GM12878 (cell line): ENCODE results near the gene SLC2A5. TPM values are rescaled to one million over a fixed set of nuclear protein-coding genes. Genes with fewer than 3 reads are reported as not detected.

Experiments
- BCL11A ChIP-seq: IDR thresholded peaks from 2 replicates; pipeline ENCODE4 v1.6.1; 2011; ENCODE audit warnings: low read depth, low read length
- EZH2 ChIP-seq: IDR thresholded peaks from 2 replicates; pipeline ENCODE4 v1.6.1; 2012; ENCODE audit warnings: low read depth, mild to moderate bottlenecking, control low read depth, inconsistent platforms, low read length, borderline replicate concordance; ENCODE audit not compliant: control insufficient read depth
- HDAC2 ChIP-seq: fragments of 200-600 bp; sonication (generic); IDR thresholded peaks from 2 replicates; pipeline ENCODE4 v1.6.1; 2017
- HDGF ChIP-seq: fragments of 450-650 bp; IDR thresholded peaks from 2 replicates; pipeline ENCODE4 v1.6.1; 2016; ENCODE audit warnings: antibody characterized with exemption
- MEF2B ChIP-seq: fragments of 450-650 bp; IDR thresholded peaks from 2 replicates; pipeline ENCODE4 v1.6.1; 2018; ENCODE audit warnings: mild to moderate bottlenecking, moderate library complexity; ENCODE audit not compliant: partially characterized antibody, poor library complexity, severe bottlenecking
- PML ChIP-seq: IDR thresholded peaks from 2 replicates; pipeline ENCODE4 v1.6.1; 2012; ENCODE audit warnings: low read length, inconsistent platforms
- POLR2AphosphoS2 ChIP-seq: IDR thresholded peaks from 2 replicates; pipeline ENCODE4 v1.6.1; 2011; ENCODE audit warnings: low read depth, mild to moderate bottlenecking, low read length, improper control_type of control experiment, moderate library complexity
- POLR2AphosphoS5 ChIP-seq: IDR thresholded peaks from 2 replicates; pipeline ENCODE4 v1.6.1; 2011; ENCODE audit warnings: mild to moderate bottlenecking, low read length, inconsistent platforms
- REST ChIP-seq: IDR thresholded peaks from 2 replicates; pipeline ENCODE4 v1.6.1; 2012; ENCODE audit warnings: mild to moderate bottlenecking, low read depth, low read length
- polyA plus RNA-seq, 11 experiments: library from polyadenylated mRNA; depleted of rRNA in 4 of 11; unstranded in 6 of 11; stranded (reverse) in 5 of 11; fragments of >200 nt; fragmentation: Nextera tagmentation in 4 of 11; fragmentation: Illumina TruSeq in 1 of 11; extraction: Ambion mirVana in 4 of 11; extraction: Trizol in 1 of 11; gene quantifications; 1 replicate in 1 of 11; 2 replicates in 10 of 11; pipeline versions ENCODE4 v1.2.1 to v1.2.3, GENCODE V29; 2011 to 2016; ENCODE audit warnings: inconsistent platforms in 2 of 11, missing spikeins in 2 of 11, low read depth in 1 of 11
- total RNA-seq, 4 experiments: library from RNA; depleted of rRNA in 3 of 4; stranded (reverse); fragments of >200 nt in 3 of 4; fragmentation: Illumina TruSeq in 1 of 4; extraction: Trizol in 1 of 4; gene quantifications; 2 replicates each; pipeline versions ENCODE4 v1.2.1 to v1.2.3, GENCODE V29; 2013 to 2021
- TF ChIP-seq, protein P1 (sequence below): fragments of 450-650 bp; formaldehyde crosslinking; IDR thresholded peaks from 2 replicates; pipeline ENCODE4 v1.4.0; 2022; ENCODE audit warnings: mild to moderate bottlenecking, moderate library complexity

The SLC2A5 gene
- total and polyA plus RNA-seq, 10 of the 15 experiments (the other 5 are each of a cell fraction or from before 2014, with no cell fraction given): 4.5 to 76.6 (median 23.9) TPM

- TF ChIP-seq, protein P1, sequence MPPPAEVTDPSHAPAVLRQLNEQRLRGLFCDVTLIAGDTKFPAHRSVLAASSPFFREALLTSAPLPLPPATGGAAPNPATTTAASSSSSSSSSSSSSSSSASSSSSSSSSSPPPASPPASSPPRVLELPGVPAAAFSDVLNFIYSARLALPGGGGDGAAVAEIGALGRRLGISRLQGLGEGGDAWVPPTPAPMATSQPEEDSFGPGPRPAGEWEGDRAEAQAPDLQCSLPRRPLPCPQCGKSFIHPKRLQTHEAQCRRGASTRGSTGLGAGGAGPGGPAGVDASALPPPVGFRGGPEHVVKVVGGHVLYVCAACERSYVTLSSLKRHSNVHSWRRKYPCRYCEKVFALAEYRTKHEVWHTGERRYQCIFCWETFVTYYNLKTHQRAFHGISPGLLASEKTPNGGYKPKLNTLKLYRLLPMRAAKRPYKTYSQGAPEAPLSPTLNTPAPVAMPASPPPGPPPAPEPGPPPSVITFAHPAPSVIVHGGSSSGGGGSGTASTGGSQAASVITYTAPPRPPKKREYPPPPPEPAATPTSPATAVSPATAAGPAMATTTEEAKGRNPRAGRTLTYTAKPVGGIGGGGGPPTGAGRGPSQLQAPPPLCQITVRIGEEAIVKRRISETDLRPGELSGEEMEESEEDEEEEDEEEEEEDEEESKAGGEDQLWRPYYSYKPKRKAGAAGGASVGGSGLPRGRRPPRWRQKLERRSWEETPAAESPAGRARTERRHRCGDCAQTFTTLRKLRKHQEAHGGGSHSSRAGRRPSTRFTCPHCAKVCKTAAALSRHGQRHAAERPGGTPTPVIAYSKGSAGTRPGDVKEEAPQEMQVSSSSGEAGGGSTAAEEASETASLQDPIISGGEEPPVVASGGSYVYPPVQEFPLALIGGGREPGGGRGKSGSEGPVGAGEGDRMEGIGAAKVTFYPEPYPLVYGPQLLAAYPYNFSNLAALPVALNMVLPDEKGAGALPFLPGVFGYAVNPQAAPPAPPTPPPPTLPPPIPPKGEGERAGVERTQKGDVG (CRISPR knock-in tag): no peak
- TF ChIP-seq BCL11A (peak; percentile 94), HDAC2 (no peak), POLR2AphosphoS5 (peak; percentile 91), MEF2B (peak; percentile 99), REST (no peak), HDGF (peak; percentile 63), POLR2AphosphoS2 (0 out of 2 replicates have a peak, but pooled peaks have one; percentile 33), PML (peak; percentile 88), EZH2 (no peak)
These were observed at the start of gene SLC2A5 (continued) for GRCh38 chr1:9069326-9070100.
